Measurements from ENCODE around the gene SND1.

The SND1 gene

DNA sequence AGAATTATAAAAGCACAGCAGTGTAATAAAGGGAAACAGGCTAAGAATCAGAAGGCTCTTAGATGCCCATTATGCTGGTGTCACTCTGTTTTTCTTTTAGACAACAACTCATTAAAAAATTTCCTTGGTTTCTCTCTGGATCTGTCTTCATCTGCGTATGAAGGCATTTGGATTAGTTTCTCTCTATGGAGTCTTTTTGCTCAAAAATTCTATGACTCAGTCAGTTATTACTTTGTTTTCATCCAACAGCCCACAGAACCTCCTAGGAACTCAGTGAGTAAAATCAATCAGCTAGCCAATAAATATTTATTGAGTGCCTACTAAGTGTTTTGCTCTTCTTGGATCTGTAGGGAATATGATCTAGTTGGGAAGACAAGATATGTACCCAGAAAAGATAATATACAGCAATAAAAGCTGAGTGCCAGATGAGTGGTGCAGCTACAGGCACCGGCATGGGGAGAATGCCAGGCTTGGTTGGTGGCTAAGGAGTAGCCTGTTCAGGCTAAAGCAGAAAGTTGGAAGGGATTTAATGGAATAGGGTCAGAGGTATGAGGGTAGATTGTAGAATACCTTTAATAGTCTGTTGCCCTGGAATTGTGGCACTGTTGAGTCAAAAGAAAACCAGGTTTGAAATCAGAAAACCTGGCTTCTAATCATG, 223.1 kb downstream of the SND1 start:
- FAIRE-seq, result no peak

DNA sequence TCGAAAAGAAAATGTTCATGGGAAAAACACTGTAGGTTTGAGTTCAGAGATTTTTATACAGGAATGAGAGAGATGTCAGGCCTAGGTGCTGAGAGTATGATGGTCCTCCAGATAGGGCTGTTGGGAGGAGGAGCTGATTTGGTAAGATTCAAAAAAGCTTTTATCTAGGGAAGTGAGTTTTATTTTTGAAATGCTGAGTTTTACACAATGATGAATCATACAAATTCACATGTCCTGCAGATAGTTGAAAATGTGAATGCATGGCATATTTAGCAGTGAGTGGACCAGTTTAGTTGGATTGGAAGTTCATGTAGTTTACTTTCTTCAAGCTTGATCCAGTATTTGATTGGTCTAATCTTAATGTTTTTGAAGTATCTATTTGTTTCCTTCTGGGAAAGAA, 224.4 kb downstream of the SND1 start:
- FAIRE-seq, result no peak

DNA sequence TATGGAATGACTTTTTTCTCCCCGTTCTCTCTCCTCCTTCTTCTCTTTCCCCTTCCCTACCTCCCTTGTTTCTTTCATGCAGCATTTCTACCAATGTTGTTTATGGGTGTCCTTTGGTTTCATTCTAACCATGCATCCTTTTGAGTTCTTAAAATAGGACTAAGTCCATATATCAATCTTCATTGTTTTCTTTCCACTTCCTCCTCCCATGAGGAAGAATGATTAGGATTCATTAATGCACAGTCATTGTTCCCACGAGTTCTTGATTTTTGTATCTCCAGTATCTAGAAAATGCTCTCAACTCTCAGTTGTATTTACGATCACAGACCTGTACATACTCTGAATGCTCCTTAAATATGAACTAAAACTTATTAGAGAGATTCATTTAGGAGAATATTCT, 226.0 kb downstream of the SND1 start:
- FAIRE-seq, result no peak

DNA sequence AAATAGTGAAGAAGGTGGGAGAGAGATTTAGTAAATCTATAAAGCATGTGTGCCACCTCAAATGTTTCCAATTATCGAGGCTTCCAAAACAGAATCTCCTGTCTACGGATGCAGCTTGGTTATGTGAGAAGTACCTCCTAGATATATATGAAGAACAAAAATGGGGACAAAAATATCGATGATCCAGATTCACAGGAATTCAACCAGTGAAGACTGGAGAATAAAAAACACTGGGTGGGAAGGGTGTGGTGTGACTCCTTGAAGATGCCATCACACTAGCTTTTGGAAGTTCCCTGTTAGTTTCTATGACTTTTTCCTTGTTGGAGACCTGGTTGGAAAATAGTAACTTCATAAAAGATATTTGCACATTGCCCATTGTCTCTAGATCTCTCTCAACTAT, 226.8 kb downstream of the SND1 start:
- no peak for FAIRE-seq

DNA sequence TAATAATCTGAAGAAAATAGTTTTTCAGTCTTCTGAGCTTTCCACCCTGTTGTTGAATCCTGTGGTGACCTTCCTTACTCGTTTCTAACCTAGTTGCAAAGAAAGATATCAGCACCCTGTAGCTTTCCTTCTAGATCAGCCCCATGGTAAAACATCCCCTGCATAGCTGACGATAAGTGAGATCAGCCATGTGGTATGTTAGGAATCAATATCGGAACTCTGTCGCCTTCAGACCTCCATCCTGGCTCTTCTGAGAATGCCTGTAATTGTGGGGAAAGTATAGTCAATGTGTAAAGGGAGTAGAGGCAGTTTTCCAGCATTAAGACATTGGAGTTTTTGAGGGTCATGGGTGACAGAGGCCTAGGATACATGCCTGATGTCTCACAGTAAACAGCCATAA, 227.4 kb downstream of the SND1 start:
- no peak for FAIRE-seq

DNA sequence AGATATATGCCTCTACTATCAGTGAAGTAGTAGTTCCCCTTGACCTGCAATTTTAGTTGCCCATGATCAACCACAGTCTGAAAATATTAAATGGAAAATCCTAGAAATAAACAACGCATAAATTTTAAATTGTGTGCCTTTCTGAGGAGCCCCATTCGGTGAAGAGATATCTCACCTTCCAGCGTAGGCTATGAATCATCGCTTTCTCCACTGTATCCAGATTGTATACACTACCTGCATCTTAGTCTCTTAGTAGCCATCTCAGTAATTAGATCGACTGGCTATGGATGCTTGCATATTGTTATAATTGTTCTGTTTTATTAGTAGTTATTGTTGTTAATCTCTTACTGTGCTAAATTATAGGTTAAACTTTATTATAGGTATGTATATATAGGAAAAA, 227.9 kb downstream of the SND1 start:
- FAIRE-seq, result no peak

DNA sequence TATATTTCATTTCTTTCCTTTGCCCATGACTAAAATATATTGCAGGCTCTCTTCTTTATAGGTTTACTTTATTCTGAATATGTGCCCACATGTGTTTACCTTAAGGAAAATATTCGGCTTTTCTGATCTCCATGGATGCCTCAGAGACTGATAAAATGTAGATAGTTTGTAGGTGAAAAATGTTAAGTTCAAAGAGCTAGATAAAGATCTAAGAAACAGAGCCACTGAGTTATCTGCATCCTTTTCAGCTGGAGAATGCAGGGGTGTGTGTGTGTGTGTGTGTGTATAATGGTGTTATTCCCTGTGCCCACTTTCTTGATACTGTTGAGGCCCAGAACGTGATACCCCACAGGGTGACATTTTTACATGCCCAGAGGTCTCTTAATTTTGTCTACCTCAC, 228.5 kb downstream of the SND1 start:
- FAIRE-seq, result no peak

DNA sequence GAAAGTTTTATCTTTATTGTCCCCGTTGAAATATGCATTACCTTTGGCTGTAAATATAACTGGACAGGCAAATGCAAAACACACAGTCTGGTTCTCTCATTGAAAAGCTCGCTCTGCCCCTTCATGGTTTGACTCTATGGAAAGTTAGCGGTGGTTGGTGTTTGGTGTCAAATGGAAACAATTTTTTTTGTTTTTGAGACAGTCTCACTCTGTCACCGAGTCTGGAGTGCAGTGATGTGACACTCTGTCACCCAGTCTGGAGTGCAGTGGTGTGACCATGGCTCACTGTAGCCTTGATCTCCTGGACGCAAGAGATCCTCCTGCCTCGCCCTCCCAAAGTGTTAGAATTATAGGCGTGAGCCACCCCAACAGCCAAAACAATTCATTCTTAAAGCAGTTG, 229.6 kb downstream of the SND1 start:
- no peak for FAIRE-seq

DNA sequence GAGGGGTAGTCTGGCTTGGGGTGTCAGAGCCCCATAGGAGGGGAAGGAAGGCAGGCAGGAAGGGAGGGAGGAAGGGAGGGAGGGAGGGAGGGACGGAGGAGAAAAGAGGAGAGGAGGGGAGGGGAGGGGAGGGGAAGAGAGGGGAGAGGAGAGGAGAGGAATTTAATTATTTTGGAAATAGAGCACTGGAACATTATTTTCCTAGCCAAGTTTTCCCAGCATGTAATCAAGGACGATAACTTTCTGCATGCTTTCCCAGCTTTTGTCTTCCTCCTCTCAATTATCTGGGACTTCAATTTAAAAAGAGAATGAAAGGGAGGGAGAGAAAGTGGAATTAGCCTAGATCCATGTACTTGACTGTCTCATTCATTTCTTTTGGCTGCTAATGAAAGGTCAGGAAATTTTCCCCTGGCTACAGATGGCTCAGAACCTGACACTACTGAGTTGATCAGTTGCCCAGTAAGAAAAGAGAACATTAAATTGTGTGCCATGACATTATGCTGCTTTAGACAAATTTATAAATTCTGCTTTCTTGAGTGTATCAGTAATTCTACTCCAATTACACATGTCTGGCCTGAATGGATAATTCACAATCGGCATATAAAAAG, 230.4 kb downstream of the SND1 start:
- FAIRE-seq, result no peak

DNA sequence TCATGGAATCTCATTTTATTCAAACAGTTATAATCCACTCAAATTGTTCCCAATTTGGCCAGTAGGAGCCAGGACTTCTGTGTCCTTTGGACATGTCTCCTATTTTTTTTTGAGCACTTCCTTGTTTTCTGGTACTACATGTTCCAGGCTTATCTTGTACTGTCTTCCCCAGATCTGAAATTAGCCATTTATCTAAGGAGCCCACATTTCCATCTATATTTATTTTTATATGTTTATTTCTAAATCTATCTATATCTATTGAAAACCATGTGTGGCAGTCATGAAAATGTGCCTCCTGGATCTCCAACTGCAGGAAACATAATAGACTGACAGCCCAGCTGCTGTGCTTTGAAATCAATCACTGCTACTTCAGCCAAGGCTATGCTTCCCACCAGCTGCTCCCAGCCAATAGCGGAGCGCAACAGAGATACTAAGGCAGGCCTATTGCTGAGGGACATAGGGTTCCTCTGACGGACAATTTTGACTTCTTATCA, 232.1 kb downstream of the SND1 start:
- no peak for FAIRE-seq

DNA sequence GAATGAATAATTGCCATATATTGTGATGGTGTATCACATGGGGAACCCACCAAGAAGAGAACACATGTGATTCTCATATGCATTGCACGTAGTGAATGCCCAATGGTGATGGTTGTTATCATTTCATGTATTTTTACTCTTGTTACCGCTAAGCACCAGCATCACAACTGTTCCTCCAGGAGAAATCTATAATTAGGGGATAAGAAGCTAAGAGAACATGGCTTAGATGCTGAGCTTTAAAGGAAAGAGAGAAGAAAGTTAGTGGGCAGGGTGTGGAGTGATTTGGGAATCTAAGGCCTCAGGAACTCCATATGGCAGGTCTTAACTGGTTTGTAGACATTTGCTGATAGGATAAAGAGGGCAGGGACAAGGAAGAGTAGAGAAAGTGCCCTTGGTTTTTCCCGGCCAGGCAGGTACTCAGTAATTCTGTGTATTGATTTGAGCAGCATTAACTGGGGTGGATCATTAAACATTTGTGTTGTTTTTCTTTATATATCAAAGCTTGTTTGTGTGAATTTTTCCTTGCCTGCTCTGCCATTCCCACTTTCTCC, 233.3 kb downstream of the SND1 start:
- no peak for FAIRE-seq

DNA sequence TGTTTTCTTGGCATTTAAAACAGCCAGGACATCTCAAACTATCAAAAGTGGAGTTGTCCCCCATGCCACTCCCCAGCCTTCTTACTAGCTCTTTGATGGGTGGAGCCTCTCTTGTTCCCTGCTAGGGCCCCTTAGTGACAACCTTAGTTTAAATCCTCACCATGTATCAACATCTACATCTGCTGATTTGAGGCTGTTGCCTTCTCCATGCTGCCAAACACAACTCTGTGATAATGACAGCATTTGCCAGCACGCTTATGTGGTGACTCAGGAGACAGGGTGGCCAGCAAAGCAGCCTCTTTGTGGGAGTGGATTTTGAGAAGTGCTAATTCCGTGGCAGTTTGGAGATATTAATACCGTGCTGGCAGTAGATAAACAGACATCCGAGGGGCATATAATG, 233.8 kb downstream of the SND1 start:
- no peak for FAIRE-seq

DNA sequence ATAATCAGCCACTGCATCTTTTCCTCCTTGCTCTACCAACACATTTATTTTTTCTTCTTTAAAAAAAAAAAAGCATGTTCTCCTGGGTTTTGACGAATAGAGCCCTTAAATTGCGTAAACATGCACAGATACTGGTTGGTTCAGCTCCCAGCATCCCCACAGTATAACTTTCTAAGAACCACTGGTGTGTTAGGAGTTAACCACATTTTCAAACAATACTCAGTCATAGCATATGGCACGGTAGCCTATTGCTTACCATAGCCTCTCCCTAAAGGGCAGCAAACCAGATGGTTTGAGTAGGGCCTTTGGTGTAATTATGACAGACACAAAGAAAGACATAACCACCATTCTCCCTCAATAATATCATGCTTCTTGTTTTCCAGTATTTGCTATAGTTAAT, 234.3 kb downstream of the SND1 start:
- FAIRE-seq, result no peak

DNA sequence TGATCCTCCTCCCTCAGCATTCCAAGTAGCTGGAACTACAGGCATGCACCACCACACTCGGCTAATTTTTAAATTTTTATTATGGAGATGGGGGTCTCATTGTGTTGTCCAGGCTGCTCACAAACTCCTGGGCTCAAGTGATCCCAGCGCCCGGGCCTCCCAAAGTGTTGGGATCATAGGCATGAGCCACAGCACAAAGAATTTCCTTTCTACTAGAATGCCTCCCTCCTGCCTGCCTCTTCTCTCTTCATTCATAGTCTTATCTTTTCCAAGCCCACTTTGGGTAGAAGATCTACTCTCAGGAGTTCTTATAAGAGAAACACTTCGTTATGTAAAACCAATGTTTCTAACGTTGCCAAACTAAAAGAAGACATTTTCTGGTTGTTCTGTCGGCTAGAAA, 235.1 kb downstream of the SND1 start:
- no peak for FAIRE-seq

DNA sequence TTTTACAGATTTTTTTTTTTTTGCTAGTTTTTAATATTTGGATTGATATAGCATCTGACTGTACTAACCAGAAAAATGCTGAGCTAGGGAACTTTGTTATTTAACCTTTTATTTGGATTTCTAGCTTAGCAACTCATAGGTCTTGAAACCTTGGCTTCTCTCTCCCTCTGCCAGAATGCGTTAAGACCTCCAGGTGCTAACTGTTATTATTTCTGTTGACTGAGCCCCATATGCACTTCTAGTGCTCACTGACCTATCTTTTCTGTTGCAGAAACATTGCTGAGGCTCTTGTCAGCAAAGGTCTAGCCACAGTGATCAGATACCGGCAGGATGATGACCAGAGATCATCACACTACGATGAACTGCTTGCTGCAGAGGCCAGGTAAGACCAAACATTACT, 235.6 kb downstream of the SND1 start:
- FAIRE-seq, result no peak

DNA sequence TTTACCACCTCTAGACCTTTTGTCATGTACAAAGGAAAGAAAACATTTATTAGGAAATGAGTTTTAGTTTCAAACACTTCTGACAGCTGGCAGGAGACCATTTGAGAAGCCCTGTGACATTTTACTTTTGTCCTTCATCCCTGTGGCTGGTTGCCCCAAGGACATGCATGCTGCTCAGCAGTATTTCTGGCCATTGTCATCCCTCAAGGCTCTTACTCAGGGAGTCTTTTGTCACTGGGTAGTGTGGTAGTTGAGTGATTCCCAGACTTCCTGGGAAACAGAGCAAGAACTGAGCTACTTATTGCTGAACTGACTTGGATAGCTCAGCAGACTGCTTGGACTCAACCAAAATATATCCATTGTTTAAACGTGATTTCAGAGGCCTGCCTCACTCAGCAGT, 236.4 kb downstream of the SND1 start:
- FAIRE-seq, result no peak

DNA sequence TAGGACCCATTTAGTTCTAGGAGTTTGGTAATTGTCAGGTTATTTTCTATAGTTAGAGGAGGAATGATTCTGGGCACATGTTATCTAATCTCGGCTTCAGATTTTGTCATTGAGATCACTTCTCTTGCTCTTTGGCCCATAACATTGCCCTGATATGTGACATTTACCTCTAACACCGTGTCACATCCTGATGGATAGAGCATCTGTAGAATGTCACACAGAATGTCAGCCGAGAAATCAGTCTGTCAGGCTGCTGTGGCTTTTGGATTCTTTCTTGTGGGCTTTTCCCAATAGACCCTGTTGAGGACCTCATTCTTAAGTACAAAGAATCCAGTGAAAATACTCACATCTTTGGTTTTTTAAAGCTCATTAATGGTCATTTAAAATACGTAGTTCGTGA, 236.8 kb downstream of the SND1 start:
- no peak for FAIRE-seq

DNA sequence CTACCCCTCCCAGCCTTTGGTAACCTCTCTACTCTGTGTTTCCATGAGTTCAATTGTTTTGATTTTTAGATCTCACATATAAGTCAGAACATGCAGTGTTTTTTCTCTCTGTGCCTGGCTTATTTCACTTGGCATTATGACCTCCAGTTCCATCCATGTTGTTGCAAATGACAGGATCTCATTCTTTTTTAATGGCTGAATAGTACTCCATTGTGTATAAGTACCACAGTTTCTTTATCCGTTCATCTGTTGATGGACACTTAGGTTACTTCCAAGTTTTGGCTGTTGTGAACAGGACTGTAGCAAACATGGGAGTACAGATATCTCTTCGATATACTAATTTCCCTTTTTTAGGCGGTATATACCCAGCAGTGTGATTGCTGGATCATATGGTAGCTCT, 237.7 kb downstream of the SND1 start:
- no peak for FAIRE-seq

DNA sequence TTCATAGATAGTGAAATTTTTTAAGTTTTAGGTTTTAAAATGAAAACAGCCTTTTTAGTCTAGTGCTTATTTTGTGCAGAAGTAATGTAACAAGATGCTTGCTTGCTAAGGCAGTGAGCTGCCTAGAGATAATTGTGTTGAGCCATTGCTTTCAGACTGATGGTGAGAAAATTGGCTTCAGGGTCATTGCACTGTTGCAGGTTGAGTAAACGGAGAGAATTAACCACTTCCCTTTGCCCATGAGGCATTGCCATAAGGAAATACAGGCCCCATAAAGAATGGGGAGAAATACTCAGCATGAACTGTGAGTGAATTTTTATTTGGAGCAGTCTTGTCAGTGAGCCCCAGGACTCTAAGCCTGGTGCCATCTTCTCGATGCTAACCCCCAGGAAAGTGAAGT, 238.7 kb downstream of the SND1 start:
- no peak for FAIRE-seq

DNA sequence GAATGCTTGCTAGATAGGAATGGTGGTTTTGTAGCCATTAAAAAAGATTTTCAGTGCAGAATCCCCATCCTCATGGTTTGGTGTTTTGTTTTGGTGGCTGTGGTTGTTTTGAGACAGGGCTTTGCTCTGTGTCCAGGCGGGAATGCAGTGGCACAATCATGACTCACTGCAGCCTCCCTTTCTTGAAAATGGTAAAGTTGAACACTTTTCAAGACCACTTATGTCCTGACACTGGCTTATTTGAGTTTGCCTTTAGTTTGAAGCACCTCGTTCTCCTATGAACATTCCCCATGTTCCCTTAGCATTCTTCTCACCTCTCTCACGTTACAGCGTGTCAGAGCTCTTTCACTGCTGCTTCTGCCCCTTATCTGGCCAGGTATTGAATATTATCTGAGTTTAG, 239.2 kb downstream of the SND1 start:
- no peak for FAIRE-seq

DNA sequence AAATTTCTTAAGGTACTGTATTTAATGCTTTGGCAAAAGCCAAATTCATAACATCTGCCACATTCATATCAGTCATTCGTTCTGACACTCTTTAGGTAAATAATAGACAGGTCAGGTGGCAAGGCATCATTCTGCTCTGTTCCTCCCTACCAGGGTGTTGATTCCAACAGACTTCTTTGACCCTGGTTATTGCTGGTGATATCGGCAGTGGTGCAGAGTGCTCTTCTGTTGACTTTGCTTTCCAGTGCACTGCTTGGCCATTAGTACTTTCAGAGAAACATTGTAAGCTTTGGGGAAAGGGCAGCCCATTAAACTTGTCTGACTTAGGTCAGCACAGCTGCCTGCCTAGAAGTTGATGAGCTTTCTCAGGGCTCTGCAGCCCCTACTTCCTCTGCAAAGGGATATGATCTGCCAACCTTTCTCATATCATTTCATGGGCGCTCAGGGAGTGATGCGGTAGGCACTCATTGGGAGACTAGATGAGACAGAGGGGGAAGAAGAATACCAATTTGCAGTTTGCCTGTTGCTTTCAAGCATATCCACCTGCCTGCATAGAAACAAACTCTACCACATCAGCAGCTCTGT, 240.0 kb downstream of the SND1 start:
- no peak for FAIRE-seq

DNA sequence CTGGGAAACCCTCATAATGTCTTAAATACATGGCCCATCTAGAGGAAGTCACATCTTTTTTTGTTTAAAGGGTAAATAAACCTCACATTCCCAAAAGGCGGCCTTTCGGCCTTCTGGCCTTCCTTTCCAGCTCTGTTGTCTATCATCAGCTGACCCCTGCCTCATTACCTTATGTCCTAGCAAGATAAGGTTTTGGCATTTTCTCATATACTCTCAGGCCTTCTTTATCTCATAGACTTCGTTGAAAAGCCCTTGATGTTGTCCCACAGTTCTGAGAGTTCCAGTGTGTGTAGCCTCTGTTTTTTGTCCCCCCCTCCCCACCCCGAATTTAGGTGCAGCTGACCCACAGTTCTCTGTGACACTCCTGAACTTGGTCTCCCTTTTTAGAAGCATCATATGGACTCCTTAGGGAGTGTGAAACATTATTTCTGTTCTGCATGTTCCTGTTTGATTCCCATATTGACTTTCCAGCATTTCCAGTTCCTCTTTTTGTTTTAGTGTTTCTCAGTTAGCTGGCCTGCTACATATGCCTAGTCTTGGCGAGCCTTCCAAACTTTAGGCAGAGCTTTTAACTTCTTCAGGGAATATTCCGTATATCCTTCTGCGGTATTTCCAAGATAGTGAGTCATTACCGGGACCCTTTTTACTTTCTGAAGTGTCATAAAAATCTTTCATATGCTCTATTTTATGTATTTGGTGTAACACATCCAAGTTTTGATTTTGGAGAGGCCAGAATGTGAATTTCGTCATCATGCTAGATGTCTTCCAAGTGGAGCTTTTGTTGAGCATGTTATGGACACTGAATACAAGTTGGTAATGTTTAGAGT, 240.7 kb downstream of the SND1 start:
- no peak for FAIRE-seq

DNA sequence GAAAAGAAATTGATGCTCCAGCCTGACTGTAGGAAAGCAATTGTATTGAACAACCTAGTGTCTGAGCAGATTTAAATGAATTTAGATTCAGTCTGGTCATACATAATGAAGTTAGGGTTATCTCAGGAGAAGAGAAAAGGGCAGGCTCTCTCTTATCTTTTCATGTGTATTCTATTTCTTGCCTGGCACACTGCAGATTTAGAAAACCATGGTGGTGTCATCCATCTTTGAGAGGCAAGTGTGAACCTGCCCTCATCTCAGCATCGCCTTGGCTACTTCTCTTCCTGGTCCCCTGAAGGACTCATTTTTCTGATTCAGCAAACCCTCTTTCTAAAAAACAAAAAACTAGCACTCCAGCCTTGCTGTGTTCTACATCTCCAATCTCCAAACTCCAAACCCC, 241.6 kb downstream of the SND1 start:
- no peak for FAIRE-seq
